WTC11 (cell line): ENCODE data around the gene ICAM1. TPM values are rescaled to one million over a fixed set of nuclear protein-coding genes. Genes with fewer than 3 reads are reported as not detected.
A peak's percentile ranks its signal among the peaks of the same experiment; 100 is the strongest.

Experiments
- CREB1 ChIP-seq: sonication (generic); formaldehyde crosslinking; IDR thresholded peaks from 2 replicates; pipeline ENCODE4 v1.8.0; 2023; ENCODE audit warnings: mild to moderate bottlenecking, missing genetic modification reagents
- FOXJ3 ChIP-seq: sonication (generic); formaldehyde crosslinking; IDR thresholded peaks from 2 replicates; pipeline ENCODE4 v1.9.0; 2021; ENCODE audit warnings: missing genetic modification reagents, mild to moderate bottlenecking, borderline replicate concordance
- FOXP1 ChIP-seq: sonication (generic); formaldehyde crosslinking; IDR thresholded peaks from 2 replicates; pipeline ENCODE4 v1.8.0; 2022; ENCODE audit warnings: missing genetic modification reagents, mild to moderate bottlenecking, moderate library complexity, borderline replicate concordance
- HMGA2 ChIP-seq: fragments of 250-450 bp; sonication (Bioruptor Pico); IDR thresholded peaks from 2 replicates; pipeline ENCODE4 v1.4.0; 2021; ENCODE audit warnings: mild to moderate bottlenecking, moderate library complexity
- IRF2 ChIP-seq: sonication (generic); formaldehyde crosslinking; IDR thresholded peaks from 2 replicates; pipeline ENCODE4 v1.8.0; 2022; ENCODE audit warnings: low read depth, missing genetic modification reagents, borderline replicate concordance
- JUN ChIP-seq: sonication (generic); formaldehyde crosslinking; IDR thresholded peaks from 2 replicates; pipeline ENCODE4 v1.8.0; 2023; ENCODE audit warnings: mild to moderate bottlenecking, missing genetic modification reagents
- MXD4 ChIP-seq: fragments of 250-450 bp; sonication (Bioruptor Pico); IDR thresholded peaks from 2 replicates; pipeline ENCODE4 v1.8.0; 2021; ENCODE audit warnings: mild to moderate bottlenecking, moderate library complexity, borderline replicate concordance
- NFATC4 ChIP-seq: fragments of 250-450 bp; sonication (Bioruptor Pico); IDR thresholded peaks from 2 replicates; pipeline ENCODE4 v1.9.0; 2021; ENCODE audit warnings: mild to moderate bottlenecking
- NR3C1 ChIP-seq: sonication (generic); formaldehyde crosslinking; conservative IDR thresholded peaks from 2 replicates; pipeline ENCODE4 v1.8.1; 2023; ENCODE audit warnings: low read depth, mild to moderate bottlenecking, missing genetic modification reagents
- OVOL2 ChIP-seq: fragments of 250-450 bp; sonication (Bioruptor Pico); IDR thresholded peaks from 2 replicates; pipeline ENCODE4 v1.9.0; 2021; ENCODE audit warnings: mild to moderate bottlenecking, borderline replicate concordance
- RORB ChIP-seq: fragments of 250-450 bp; sonication (Bioruptor Pico); IDR thresholded peaks from 2 replicates; pipeline ENCODE4 v1.9.0; 2021; ENCODE audit warnings: mild to moderate bottlenecking
- SP1 ChIP-seq: sonication (generic); formaldehyde crosslinking; conservative IDR thresholded peaks from 2 replicates; pipeline ENCODE4 v1.8.1; 2022; ENCODE audit warnings: missing genetic modification reagents
- ZNF219 ChIP-seq: sonication (generic); formaldehyde crosslinking; IDR thresholded peaks from 2 replicates; pipeline ENCODE4 v1.8.0; 2023; ENCODE audit warnings: missing genetic modification reagents, mild to moderate bottlenecking, borderline replicate concordance
- ZNF416 ChIP-seq: fragments of 250-450 bp; sonication (Bioruptor Pico); IDR thresholded peaks from 2 replicates; pipeline ENCODE4 v1.9.0; 2021; ENCODE audit warnings: mild to moderate bottlenecking, inconsistent platforms
- total RNA-seq: library from RNA; stranded (reverse); gene quantifications from 3 replicates; pipeline ENCODE4 v1.2.3, GENCODE V29; 2021
- TF ChIP-seq, protein P1 (sequence below): sonication (generic); formaldehyde crosslinking; IDR thresholded peaks from 2 replicates; pipeline ENCODE4 v1.8.0; 2022; ENCODE audit warnings: mild to moderate bottlenecking, missing genetic modification reagents
- TF ChIP-seq, protein P2 (sequence below): sonication (generic); formaldehyde crosslinking; IDR thresholded peaks from 2 replicates; pipeline ENCODE4 v1.8.0; 2023; ENCODE audit warnings: missing genetic modification reagents
- TF ChIP-seq, protein P3 (sequence below): sonication (generic); formaldehyde crosslinking; IDR thresholded peaks from 2 replicates; pipeline ENCODE4 v1.8.1; 2023; ENCODE audit warnings: mild to moderate bottlenecking, missing genetic modification reagents, moderate library complexity
- TF ChIP-seq, protein P4 (sequence below): fragments of 250-450 bp; sonication (Bioruptor Pico); IDR thresholded peaks from 2 replicates; pipeline ENCODE4 v1.9.0; 2021; ENCODE audit warnings: mild to moderate bottlenecking, borderline replicate concordance
- TF ChIP-seq, protein P5 (sequence below): fragments of 250-450 bp; sonication (Bioruptor Pico); IDR thresholded peaks from 2 replicates; pipeline ENCODE4 v1.9.0; 2021; ENCODE audit warnings: moderate library complexity, mild to moderate bottlenecking, inconsistent platforms, borderline replicate concordance
- TF ChIP-seq, protein P6 (sequence below): sonication (generic); formaldehyde crosslinking; IDR thresholded peaks from 2 replicates; pipeline ENCODE4 v1.8.0; 2022; ENCODE audit warnings: mild to moderate bottlenecking, missing genetic modification reagents
- TF ChIP-seq, protein P7 (sequence below): sonication (generic); formaldehyde crosslinking; IDR thresholded peaks from 2 replicates; pipeline ENCODE4 v1.8.1; 2023; ENCODE audit warnings: mild to moderate bottlenecking, moderate library complexity, missing genetic modification reagents

Gene ICAM1
- total RNA-seq, 1 experiment from 2014 or later, result 3.8 TPM

DNA sequence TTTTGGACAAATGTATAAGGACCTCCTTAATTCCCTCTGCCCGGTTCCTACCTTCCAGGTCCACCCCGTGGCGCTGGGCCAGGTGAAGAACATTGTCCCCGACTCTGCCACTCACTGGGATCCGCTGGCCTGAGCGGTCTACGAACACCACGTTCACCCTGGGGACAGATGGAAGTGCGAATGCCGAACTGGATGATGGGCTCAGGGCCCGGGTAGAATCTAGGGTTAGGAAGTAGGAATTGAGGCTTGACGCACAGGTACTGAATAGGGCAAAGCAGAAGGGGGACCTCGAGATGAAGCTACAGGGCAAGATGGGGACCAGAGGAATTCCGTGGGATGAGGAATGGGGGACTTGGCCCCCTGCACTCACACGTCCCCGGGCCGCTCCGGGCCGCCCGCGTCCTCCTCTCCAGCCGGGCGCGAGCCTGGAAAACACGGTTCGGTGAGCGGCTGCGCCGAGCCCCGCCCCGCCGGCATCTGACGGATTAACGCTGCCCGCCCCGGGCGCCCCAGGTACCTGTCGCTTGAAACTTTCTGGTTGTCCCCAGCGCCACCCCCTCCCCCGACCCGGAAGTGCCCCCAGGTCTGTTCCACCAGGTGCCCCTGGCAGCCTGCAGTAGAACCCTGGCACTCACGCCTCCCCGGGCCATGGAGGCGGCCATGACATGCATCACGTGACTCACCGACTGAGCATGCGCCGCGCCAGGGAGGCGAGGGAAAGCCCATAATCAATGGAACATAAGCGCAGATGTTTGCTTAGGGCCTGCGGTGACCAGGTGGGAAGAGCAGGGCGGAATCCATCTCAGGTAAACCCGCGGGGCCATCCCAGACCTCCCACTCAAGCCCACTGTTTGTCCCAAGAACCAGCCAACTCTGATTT lies 44.7 kb downstream of the ICAM1 start, which contains the start of gene FDX2 (continued):
- TF ChIP-seq ZNF219, result no peak
- no peak for TF ChIP-seq NR3C1 (CRISPR knock-in tag)
- TF ChIP-seq, protein P1, sequence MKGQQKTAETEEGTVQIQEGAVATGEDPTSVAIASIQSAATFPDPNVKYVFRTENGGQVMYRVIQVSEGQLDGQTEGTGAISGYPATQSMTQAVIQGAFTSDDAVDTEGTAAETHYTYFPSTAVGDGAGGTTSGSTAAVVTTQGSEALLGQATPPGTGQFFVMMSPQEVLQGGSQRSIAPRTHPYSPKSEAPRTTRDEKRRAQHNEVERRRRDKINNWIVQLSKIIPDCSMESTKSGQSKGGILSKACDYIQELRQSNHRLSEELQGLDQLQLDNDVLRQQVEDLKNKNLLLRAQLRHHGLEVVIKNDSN (CRISPR knock-in tag), result peak; percentile 98
- TF ChIP-seq, protein P2, sequence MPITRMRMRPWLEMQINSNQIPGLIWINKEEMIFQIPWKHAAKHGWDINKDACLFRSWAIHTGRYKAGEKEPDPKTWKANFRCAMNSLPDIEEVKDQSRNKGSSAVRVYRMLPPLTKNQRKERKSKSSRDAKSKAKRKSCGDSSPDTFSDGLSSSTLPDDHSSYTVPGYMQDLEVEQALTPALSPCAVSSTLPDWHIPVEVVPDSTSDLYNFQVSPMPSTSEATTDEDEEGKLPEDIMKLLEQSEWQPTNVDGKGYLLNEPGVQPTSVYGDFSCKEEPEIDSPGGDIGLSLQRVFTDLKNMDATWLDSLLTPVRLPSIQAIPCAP (CRISPR knock-in tag), result no peak
- TF ChIP-seq OVOL2 (CRISPR knock-in tag), result no peak
- TF ChIP-seq, protein P3, sequence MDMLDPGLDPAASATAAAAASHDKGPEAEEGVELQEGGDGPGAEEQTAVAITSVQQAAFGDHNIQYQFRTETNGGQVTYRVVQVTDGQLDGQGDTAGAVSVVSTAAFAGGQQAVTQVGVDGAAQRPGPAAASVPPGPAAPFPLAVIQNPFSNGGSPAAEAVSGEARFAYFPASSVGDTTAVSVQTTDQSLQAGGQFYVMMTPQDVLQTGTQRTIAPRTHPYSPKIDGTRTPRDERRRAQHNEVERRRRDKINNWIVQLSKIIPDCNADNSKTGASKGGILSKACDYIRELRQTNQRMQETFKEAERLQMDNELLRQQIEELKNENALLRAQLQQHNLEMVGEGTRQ (CRISPR knock-in tag), result peak; percentile 98
- TF ChIP-seq IRF2 (CRISPR knock-in tag), result no peak
- TF ChIP-seq HMGA2, result no peak
- TF ChIP-seq RORB (CRISPR knock-in tag), result no peak
- TF ChIP-seq SP1 (CRISPR knock-in tag), result peak; percentile 60; the same call in 1 of the 2 replicates
- TF ChIP-seq, protein P4, sequence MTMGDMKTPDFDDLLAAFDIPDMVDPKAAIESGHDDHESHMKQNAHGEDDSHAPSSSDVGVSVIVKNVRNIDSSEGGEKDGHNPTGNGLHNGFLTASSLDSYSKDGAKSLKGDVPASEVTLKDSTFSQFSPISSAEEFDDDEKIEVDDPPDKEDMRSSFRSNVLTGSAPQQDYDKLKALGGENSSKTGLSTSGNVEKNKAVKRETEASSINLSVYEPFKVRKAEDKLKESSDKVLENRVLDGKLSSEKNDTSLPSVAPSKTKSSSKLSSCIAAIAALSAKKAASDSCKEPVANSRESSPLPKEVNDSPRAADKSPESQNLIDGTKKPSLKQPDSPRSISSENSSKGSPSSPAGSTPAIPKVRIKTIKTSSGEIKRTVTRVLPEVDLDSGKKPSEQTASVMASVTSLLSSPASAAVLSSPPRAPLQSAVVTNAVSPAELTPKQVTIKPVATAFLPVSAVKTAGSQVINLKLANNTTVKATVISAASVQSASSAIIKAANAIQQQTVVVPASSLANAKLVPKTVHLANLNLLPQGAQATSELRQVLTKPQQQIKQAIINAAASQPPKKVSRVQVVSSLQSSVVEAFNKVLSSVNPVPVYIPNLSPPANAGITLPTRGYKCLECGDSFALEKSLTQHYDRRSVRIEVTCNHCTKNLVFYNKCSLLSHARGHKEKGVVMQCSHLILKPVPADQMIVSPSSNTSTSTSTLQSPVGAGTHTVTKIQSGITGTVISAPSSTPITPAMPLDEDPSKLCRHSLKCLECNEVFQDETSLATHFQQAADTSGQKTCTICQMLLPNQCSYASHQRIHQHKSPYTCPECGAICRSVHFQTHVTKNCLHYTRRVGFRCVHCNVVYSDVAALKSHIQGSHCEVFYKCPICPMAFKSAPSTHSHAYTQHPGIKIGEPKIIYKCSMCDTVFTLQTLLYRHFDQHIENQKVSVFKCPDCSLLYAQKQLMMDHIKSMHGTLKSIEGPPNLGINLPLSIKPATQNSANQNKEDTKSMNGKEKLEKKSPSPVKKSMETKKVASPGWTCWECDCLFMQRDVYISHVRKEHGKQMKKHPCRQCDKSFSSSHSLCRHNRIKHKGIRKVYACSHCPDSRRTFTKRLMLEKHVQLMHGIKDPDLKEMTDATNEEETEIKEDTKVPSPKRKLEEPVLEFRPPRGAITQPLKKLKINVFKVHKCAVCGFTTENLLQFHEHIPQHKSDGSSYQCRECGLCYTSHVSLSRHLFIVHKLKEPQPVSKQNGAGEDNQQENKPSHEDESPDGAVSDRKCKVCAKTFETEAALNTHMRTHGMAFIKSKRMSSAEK (CRISPR knock-in tag), result no peak
- TF ChIP-seq FOXJ3 (CRISPR knock-in tag), result no peak
- TF ChIP-seq JUN, result no peak
- TF ChIP-seq MXD4 (CRISPR knock-in tag), result no peak
- TF ChIP-seq NFATC4 (CRISPR knock-in tag), result no peak
- TF ChIP-seq CREB1 (CRISPR knock-in tag), result no peak
- TF ChIP-seq, protein P5, sequence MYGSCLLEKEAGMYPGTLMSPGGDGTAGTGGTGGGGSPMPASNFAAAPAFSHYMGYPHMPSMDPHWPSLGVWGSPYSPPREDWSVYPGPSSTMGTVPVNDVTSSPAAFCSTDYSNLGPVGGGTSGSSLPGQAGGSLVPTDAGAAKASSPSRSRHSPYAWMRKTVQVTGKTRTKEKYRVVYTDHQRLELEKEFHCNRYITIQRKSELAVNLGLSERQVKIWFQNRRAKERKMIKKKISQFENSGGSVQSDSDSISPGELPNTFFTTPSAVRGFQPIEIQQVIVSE (CRISPR knock-in tag), result no peak
- 0 out of 2 replicates have a peak, but pooled peaks have one; percentile 12 for TF ChIP-seq FOXP1 (CRISPR knock-in tag)
- TF ChIP-seq ZNF416 (CRISPR knock-in tag), result peak; percentile 60; the same call in 1 of the 2 replicates
- TF ChIP-seq, protein P6, sequence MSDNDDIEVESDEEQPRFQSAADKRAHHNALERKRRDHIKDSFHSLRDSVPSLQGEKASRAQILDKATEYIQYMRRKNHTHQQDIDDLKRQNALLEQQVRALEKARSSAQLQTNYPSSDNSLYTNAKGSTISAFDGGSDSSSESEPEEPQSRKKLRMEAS, result peak; percentile 70
- TF ChIP-seq, protein P7, sequence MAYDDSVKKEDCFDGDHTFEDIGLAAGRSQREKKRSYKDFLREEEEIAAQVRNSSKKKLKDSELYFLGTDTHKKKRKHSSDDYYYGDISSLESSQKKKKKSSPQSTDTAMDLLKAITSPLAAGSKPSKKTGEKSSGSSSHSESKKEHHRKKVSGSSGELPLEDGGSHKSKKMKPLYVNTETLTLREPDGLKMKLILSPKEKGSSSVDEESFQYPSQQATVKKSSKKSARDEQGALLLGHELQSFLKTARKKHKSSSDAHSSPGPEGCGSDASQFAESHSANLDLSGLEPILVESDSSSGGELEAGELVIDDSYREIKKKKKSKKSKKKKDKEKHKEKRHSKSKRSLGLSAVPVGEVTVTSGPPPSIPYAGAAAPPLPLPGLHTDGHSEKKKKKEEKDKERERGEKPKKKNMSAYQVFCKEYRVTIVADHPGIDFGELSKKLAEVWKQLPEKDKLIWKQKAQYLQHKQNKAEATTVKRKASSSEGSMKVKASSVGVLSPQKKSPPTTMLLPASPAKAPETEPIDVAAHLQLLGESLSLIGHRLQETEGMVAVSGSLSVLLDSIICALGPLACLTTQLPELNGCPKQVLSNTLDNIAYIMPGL (CRISPR knock-in tag), result peak; percentile 78
